GM12873 (cell line): ENCODE data around the gene JARID2.

ENCODE experiments used
- CTCF ChIP-seq: IDR thresholded peaks from 2 replicates; pipeline ENCODE4 v1.5.1; 2012; ENCODE audit warnings: low read depth, mild to moderate bottlenecking, moderate library complexity, low read length, control low read depth; ENCODE audit not compliant: insufficient read depth; ENCODE audit errors: missing control alignments

JARID2 gene

GRCh38 chr6:15220062-15220461 lies 25.8 kb upstream of the JARID2 start:
- no peak for TF ChIP-seq CTCF

- no peak for TF ChIP-seq CTCF
Observed at GRCh38 chr6:15227827-15228318, 18.0 kb upstream of the JARID2 start.

- no peak for TF ChIP-seq CTCF
Observed at GRCh38 chr6:15230827-15231226, 15.0 kb upstream of the JARID2 start.

- TF ChIP-seq CTCF, result no peak
Observed at GRCh38 chr6:15232836-15233510, 12.9 kb upstream of the JARID2 start.

- no peak for TF ChIP-seq CTCF
Observed at GRCh38 chr6:15234068-15234758, 11.7 kb upstream of the JARID2 start.

GRCh38 chr6:15239616-15240364 lies 6.1 kb upstream of the JARID2 start:
- TF ChIP-seq CTCF, result no peak

GRCh38 chr6:15242503-15242902 lies 3.4 kb upstream of the JARID2 start:
- TF ChIP-seq CTCF, result no peak
